Right atrium auricular region (tissue), 2 donors: ENCODE results near the gene ITGBL1. TPM values are rescaled to one million over a fixed set of nuclear protein-coding genes. Genes with fewer than 3 reads are reported as not detected.

ENCODE experiments used
- DNase-seq: peaks from one replicate; pipeline ENCODE4 v3.0.0-alpha.2; 2019; ENCODE audit warnings: low spot score
- H3K27ac ChIP-seq, 2 donors: fragments of 200-600 bp; sonication (generic); 1 replicate in 1 of 2; 2 replicates in 1 of 2; pipeline ENCODE4 v1.5.1; 2016 to 2019
- H3K27me3 ChIP-seq, 2 donors: fragments of 200-600 bp; sonication (generic); one replicate each; pipeline versions ENCODE4 v1.5.1 to v1.6.0; 2017 to 2019
- H3K36me3 ChIP-seq: fragments of 200-600 bp; sonication (generic); one replicate; pipeline ENCODE4 v1.5.1; 2016
- H3K4me1 ChIP-seq, 2 donors: fragments of 200-600 bp; sonication (generic); one replicate each; pipeline versions ENCODE4 v1.5.1 to v1.6.0; 2017 to 2019
- H3K4me3 ChIP-seq, 2 donors: fragments of 200-600 bp; sonication (generic); 1 replicate in 1 of 2; 2 replicates in 1 of 2; pipeline ENCODE4 v1.5.1; 2017 to 2019; ENCODE audit warnings: mild to moderate bottlenecking in 1 of 2, moderate library complexity in 1 of 2
- H3K9me3 ChIP-seq, 2 donors: fragments of 200-600 bp; sonication (generic); one replicate each; pipeline ENCODE4 v1.5.1; 2019
- CTCF ChIP-seq, 2 donors: fragments of 200-600 bp; sonication (generic); IDR thresholded peaks; one replicate each; pipeline ENCODE4 v1.5.1; 2019; ENCODE audit warnings: antibody characterized with exemption in 2 of 2
- total RNA-seq, 2 donors: library from RNA; depleted of rRNA; stranded (reverse); fragments of >200 nt; gene quantifications; one replicate each; pipeline ENCODE4 v1.1.0, GENCODE V29; 2016

ITGBL1 gene
- total RNA-seq, 2 donors from 2014 or later, result 2.4 to 5.4 TPM

- no peak overlapping the region for H3K4me3 ChIP-seq
- H3K9me3 ChIP-seq, result no peaks in the 10 kb centered on the region
- DNase-seq, result no peak
- no peaks in the 10 kb centered on the region for H3K36me3 ChIP-seq
- no peaks in the 10 kb centered on the region for H3K4me1 ChIP-seq
- H3K27ac ChIP-seq, result no peak overlapping the region
- H3K27me3 ChIP-seq, result no peaks in the 10 kb centered on the region
- peak; percentile 26 to 63 for TF ChIP-seq CTCF (IDR thresholded peaks at IDR 0.05)
These were observed 305.1 kb downstream of the ITGBL1 start for GRCh38 chr13:101757446-101758039.

GRCh38 chr13:101763191-101763590 is 310.7 kb downstream of the ITGBL1 start:
- no peaks in the 10 kb centered on the region for H3K36me3 ChIP-seq
- H3K27me3 ChIP-seq, result no peaks in the 10 kb centered on the region
- DNase-seq, result no peak
- H3K9me3 ChIP-seq, result no peaks in the 10 kb centered on the region
- no peaks in the 10 kb centered on the region for H3K4me1 ChIP-seq
- H3K27ac ChIP-seq, result no peak overlapping the region
- TF ChIP-seq CTCF (IDR thresholded peaks at IDR 0.05), result no peak
- no peak overlapping the region for H3K4me3 ChIP-seq

Other genes with a start within 250 kb of the ITGBL1 start
- gene NALCN, start 36.2 kb upstream of the ITGBL1 start, total RNA-seq, result 10 to 100 TPM in 1 of 2 donors, 1 to 10 TPM in 1; 6.2 to 21.1 TPM